ENCODE data around the gene KCNMA1.
A peak's percentile ranks its signal among the peaks of the same experiment; 100 is the strongest.
"Not testable (repeated sequence)": the region's sequence is repeated elsewhere in the genome, so short reads cannot be mapped to it uniquely, and the experiment has no call there.

The KCNMA1 gene

DNA sequence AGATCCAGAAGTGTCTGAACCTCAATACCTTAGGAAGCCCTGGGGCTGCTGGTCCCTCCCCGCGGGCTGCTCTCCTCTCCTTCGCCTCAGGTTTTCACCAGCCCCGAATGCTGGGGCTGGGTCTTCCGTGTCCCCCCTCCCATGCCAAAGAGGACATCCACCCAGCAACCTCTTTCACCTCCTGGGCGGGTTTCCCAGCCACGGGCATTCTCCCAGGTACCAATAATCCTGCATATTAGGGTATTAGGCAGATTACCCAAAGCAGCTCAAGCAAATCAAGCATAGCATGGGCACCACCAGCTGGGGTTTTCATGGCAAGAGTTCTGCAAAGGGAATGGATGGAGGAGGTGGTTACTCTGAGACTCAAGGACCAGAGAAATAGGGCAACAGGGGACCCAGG is 224.4 kb downstream of the KCNMA1 start:
- no peak for DNase-seq

DNA sequence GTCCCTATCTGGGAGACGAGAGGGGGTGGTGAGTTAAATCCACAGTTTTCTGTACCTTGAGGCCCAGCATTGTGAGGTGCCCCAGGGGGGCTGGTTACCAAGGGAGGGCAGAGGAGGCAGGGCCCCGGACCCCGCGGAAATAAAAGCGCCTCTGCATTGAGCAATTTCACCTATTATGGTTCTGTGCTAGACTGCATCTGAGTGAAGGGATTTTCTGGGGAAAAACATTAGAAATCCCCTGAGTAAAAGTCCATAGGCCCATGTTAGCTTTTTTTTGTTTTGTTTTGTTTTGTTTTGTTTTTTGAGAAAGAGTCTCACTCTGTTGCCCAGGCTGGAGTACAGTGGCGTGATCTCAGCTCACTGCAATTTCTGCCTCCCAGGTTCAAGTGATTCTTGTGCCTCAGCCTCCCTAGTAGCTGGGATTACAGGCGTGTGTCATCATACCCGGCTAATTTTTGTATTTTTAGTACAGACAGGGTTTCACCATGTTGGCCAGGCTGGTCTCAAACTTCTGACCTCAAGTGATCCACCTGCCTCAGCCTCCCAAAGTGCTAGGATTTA is 225.0 kb downstream of the KCNMA1 start:
- DNase-seq, result not testable (repeated sequence)

DNA sequence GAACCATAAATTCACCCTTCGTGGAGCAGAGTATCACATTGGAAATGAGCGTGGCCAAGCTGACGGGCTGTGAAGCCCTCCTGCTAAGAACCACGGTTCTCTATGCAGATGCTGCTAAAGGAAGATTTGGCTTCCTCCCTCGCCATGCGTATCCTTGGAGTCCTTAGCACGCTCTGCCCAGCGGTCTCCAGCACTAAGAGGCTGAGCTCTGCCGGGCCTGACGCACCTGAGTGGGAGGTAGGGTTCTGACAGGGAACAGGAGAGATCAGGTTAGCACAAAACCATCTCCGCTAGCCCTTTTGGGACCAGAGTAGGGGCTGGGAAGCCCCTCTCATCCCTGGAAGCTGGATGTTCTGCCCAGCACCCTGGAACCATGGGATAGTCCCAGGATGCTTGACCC is 225.8 kb downstream of the KCNMA1 start:
- no peak for DNase-seq

DNA sequence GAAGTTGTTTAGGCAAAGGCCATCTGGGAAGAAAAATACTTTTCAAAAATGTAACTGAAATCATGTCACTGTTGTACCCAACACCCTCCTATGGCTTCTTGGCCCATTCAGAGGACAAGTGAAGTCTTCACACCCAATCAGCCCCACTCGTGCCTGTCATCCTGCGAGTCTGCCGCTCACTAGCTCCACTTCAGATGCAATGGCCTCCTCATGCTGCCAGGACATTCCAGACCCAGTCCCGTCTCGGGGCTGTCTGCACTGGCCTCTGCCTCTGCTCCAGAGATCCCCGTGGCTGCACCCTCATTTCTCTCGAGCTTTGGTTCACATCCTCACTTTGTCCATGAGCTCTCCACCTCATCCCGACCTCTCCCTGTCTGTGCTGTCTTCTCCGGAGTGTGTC is 227.1 kb downstream of the KCNMA1 start:
- DNase-seq, result no peak

DNA sequence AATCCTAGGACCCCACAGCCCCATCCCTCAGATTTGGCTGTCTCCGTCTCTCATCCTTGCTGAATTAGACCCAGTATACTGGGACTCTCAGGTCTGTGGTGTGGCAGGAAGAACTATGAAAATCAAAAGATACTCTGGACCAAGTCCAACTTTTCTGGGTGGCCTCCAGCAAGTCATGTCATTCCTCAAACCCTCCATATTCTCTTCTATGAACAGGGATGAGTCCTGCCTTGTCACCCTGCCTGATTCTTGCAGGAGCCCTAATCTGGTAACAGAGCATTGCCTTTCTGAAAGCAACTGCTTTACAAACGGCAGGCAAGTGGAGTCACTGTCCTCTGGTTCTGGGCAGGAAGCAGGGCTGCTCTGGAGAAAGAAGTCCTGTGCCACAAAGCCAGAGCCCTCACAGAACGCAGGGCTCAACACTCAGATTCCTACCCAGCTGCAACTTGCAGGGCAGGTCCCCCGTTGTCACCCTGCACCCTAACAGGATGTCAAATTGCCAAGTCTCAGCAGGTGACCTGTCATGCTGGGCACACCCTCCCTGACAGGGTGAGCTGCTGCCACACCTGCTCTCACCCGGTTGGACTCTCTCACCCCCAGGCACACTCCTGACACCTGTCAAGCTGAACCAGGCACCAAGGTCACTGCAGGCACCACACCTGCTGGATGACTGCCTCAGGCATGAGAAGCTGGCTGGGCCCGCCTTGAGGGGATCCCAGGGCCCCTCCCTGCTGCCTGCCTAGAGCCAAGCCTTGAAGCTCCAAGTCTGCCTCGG is 227.7 kb downstream of the KCNMA1 start:
- no peak for DNase-seq

DNA sequence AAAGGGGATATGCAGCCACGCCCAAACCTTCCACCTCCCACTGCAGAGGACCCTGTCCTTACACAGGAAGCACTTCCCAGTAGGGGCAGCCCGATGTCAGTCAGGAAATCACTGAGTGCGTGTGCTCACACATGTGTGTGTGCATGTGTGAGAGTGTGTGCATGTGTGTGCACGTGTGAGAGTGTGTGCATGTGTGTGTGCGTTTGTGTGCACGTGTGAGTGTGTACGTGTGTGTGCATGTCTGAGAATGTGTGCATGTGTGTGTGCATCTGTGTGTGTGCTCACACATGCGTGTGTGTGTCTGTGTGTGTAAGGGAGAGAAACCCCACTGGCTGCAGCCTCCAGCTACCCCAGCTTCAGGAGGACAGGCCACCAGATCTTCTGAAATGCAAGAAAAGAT is 229.3 kb downstream of the KCNMA1 start:
- no peak for DNase-seq

DNA sequence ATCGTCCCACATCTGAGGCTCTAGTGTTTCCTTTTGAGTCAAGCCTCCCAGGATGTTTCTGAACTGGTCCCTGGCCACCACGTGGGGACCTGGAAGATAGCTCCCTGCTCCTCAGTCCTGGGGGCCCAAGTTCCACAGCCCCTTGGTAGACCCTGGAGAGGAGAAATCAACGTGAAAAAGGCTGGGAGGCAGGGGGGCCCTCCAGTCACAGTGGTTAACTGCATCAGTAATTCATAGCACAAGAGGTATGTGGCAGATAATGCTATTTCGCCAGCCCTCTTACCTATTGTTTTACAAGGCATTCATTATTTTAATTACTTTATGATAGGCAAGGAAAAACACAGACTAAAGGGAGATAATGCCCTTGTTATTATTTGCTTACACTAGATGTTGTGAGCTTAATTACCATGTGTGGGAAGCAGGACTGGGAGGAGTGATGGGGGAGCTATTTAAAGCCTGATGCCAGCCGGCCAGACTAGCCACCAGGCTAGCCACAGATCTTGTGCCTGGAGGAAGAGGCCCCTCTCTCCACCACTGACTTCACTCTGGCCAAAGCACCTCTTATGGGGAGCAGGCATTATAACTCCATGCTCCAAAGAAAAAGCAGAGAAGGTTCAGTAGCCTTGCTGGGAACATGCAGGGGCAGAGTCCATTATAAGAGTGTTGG is 230.7 kb downstream of the KCNMA1 start:
- peak in 3 of 4 experiments; percentile 7 to 20 (median 19) for DNase-seq

DNA sequence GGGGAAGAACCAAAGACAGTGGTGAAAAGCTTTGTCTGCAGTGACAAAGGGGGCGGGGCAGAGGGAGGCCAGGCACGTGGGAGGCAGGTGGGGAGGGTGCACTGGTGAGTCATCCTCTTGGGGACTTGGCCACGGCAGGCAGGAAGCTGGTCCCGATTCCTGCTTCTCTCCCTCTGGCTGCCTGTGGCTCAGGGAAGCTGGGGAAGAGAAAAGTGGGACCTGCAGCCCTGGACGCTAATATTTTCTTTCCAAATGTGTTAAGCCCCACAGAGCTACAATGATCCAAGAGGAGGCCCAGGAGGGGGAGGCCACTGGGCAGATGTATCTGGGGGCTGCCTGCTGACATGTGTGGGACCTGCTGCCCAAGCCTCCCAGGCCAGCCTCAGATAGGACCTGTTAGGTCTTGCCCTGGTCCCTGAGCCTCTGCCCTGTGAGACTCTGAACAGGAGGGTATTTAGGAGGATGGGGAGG is 231.8 kb downstream of the KCNMA1 start:
- DNase-seq, result peak; percentile 30 to 77 (median 56)

DNA sequence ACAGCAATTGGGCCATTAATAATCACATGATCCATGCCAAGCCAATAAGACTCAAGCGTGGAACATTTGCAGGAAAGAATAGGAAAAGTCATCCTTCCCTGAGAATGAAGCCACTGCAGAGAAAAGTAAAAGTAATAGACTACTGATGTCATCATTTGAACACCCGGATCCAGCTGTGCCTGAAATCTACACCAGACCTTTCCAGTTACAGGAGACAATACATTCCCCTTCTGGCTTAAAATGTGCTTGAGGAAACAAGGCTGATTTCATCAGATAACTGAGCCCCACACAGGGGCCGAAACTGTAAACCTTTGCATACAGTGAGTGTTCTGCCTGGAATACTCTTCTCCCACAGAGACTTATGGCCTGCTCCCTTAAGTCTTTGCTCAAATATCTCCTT is 232.8 kb downstream of the KCNMA1 start:
- DNase-seq, result no peak

DNA sequence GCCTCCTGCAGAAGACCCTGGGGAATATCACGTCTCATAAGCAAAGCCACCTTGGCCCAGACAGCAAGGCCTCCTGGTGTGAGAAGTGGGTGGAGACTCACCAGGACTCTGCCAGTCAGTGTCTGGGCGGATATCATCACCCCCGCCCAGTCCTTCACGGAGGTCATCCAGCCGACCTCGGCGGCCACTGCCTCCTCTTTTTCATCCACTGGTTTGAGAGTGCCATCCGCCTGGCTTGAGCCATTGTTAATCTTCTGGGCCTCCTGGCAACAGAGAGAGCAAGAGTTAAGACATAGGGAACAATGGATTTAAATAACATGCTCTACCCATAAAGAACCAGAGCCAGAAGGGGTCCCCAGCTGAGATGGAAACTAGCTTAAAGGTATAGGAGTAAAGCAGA is 233.8 kb downstream of the KCNMA1 start:
- DNase-seq, result no peak

DNA sequence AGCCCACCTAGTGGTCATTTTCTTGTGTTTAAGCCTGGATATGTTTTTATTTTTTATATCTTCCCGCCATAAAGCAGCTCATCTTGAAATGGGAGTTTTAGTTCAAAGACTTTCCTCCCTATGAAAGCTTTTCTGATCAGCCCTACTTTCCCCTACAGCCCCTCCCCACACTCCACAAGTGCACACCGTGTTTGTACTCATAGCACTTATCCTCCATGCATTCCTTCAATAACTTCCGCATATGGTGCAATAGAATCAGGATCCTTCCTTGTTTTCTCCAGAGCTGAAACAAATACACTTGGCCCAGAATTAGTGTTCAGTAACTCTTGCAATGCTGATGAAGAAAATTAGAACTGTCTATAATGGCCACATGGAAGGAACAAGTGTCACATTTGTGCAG is 235.9 kb downstream of the KCNMA1 start:
- no peak for DNase-seq

DNA sequence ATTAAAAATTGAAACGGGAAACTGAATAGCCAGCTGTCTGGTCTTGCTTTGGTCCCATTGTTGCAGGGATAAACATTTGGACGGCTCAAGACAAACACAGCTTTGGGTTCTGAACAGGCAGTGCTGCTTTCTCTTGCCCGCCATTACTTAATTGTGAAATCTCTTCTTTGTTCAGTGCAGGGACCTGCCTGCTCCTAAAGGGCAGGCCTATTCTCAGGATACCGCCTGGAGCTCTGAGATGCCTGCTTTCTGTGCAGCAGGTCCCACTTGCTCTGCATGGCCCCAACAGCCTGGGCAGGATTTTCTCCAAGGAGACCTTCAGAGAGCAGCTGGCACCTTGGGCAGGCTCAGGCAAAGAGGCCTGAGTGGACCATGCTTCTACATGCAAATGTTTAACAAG is 237.6 kb downstream of the KCNMA1 start:
- DNase-seq, result no peak

DNA sequence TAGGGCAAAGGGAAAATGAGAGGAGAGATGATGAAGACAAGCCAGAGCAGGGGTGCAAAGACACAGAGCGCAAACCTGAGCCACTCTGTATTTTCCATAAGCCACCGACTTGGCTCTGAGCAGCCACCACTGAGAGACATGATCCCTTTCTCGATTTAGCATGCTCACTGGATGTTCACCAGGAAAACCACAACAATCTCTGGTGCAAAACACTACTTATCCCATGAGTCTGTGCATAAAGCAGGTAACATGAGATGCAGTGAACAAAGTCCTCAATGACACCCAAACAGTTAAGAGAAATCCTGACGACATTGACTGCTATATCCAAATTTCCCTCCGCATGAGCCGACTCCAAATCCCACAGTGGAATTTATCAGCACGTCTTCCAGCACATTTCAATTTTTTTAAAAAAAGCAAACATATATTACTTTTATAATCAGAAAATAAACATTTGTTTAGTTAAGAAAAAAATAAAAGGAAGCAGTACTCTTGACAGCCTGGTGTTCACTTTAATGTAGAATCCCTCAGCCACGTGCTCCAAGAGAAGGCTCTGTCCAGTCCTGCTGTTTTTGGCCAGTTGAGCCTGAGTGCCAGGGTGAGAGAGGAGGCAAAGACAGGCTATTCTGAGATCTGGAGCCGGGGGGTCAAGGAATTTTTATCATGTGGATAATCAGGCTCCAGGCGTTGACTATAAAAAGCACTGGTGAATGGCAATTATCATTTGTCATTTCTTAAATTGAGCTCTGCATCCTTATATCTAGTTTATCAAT is 238.4 kb downstream of the KCNMA1 start:
- DNase-seq, result no peak

DNA sequence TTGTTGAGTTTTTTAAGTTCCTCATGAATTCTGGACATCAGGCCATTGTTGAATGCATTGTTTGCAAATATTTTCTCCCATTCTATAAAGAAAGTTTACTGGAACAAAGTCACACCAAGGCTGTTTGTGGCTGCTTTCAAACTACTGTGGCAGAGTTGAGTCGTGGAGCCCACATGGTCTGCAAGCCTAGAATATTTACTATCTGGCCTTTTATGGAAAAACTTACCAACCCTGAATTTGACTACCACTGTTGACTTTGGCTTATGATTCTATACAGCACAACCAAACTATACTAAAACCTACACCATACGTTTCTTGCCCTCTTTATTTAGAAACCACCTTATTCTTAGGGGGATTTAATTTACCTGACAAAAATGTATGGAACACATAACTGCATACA is 239.1 kb downstream of the KCNMA1 start:
- DNase-seq, result no peak

DNA sequence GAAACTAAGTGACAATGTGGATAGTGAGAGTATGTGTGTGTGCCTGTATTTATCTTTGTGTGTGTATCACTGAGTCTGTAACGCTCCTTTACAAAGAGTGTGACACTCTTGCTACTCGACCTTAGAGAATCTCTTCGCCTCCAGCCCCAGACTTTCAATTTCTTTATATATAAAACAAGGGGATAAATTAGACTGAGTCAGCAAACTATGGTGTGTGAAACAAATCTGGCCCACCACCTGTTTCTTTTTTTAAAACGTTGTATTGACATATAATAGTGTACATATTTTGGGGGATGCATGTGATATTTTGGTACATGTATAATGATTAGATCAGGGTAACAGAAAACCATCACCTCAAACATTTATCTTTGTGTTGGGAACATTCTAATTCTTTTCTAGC is 240.5 kb downstream of the KCNMA1 start:
- no peak for DNase-seq

DNA sequence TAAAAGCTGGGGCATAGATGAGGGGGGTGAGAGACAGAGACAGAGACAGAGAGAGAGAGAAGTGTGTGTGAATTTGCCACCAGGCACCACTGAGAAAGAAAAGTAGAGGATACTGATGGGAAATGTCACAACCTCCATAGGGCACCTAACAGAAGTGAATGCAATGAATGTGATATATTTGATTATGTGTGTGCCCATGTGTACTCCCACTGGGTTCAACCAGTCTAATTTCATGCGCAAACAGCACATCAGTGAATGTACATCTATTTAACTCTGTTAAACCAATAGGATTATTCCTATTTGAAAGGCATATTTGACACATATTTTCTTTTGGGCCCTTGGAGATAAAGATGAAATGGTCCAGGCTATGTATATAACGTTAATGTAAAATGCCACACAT is 241.3 kb downstream of the KCNMA1 start:
- DNase-seq, result no peak

DNA sequence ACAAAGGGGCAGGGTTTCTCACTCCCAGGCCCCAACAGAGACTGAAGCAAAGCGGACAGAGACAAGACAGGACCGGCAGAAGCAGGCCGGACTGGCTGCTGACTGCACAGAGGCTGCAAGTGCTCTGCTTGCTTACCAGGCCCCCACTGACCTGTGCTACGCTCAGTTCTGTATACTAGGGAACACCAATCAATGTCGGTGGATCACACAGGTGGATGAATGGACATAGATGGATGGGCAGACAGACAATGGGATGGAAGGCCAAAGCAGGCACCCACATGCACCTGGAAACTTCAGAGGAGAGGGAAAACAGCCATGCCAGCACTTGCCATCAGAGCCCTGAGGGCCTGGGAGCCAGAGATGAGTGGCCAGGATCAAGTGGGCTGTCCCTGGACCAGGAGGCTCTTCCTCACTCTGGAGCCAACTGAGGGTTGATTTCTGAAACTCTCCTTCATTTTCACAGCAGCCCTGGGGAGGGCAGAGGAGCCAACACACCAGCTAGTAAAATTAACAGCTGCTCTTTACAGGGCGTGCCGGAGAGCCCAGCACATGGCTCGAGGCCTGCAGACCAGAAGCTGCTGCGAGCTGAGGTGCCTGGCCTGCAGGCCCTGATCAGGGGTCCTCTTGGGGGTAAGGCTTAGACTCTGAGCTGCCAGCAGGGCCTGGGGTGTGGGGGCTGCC is 243.6 kb downstream of the KCNMA1 start:
- DNase-seq, result no peak

DNA sequence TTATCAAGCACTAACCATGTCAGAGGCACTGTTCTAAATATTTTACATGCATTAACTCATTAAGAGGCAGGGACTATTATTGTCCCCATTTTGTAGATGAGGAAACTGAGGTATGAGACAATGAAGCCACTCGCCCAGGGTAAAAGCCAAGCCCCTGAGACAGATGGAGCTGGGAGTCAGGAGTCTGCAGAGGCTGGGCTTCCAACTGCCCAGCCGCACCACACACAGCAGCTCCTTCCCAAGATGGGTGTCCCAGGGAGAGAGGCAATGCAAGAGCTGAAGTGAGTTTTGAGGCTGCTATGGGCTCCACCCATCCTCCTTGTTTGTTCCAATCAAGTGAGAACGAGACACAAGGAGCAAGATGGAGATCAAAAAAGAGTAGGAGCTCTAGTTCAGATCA is 244.2 kb downstream of the KCNMA1 start:
- DNase-seq, result no peak

DNA sequence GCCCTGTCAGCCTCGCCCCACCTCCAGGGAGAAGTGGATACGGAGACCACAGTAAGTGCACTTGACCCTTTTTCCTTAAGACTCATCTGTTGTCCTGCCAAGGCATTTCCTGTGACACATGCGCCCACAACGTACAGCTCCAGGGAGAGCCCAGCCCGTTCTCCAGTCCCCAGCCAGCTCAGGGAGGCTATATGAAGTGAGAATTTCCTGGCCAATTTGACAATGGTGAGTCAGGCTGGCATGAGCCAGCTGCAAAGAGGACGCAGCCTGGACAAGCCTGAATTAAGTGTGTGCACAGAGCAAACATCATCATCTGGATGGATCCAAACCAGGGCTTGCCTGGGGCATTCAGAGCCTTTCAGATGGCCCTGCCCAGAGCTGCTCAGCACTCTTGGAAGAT is 244.8 kb downstream of the KCNMA1 start:
- peak in 1 of 4 experiments; percentile 3 for DNase-seq

DNA sequence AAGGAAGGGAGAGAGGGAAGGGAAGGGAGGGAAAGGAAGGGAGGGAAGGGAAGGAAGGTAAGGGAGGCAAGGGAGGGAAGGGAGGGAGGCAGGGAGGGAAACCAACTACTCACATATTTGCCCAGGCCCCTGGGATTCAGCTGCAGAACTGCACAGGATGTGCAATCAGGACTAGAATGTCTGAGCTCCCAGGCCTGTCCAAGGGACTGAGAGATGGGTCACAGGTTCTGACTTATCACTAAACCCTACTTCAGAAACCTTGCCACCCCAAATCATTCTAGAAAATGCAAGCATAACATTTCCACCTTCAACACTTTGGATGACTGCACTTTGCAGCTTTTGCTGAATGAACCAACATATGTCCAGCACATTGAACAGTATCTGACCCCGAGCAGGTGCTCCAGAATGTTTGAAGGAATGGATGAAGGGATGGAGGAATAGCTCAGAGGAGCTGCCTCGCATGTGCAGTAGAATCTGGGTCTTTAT is 245.3 kb downstream of the KCNMA1 start:
- no peak for DNase-seq

DNA sequence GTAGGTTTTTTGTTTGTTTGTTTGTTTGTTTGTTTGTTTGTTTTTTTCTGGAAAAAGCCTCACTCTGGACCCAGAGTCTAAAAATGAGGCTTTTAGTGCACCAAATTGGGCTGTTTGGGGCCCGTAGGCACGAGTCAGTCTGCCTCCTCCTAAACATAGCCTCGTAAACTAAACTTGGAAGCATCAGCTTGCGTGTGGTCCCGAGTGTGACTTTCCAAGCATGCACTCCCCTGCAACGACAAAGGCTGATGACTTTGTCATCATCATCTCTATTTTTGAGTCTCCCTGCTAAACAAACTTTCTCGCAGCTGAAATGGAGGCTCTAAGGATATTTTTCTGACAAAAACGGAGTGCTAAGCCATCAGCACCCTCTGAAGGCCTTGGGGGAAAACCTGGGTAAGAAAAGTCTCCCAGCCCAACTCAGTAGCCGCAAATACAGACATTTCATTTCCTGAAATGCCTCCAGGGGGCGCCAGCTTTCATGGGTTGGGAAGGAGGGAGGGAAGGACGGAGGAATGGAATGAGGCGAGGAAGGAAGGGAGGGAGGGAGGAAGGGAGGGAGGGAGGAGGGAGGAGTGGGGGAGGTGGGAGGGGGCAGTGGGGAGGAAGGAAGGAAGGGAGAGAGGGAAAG is 245.9 kb downstream of the KCNMA1 start:
- DNase-seq, result peak; percentile 64 to 84 (median 79)

DNA sequence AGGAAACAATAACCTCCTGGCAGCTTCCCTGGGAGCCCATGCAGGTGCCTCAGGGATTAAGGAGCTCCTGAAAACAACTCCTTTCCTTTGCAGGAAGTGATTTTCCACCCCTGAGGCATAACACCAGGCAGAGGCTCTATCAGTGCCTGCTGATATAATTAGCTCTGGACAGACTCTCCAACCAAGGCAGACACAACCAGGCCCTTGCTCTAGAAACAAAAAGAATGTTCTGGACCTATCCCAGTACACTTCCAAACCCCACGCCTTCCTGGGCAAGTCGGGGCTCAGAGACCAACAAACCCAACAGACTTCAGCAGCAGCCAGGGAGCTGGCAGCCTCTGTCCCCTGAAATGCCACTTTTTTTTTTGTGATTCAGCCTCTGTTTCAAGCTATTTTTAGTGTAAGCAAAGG is 247.1 kb downstream of the KCNMA1 start:
- DNase-seq, result no peak

Measured in suppressor macrophage (primary cell).